Measurements from ENCODE around the gene KIF6.

The KIF6 gene

DNA sequence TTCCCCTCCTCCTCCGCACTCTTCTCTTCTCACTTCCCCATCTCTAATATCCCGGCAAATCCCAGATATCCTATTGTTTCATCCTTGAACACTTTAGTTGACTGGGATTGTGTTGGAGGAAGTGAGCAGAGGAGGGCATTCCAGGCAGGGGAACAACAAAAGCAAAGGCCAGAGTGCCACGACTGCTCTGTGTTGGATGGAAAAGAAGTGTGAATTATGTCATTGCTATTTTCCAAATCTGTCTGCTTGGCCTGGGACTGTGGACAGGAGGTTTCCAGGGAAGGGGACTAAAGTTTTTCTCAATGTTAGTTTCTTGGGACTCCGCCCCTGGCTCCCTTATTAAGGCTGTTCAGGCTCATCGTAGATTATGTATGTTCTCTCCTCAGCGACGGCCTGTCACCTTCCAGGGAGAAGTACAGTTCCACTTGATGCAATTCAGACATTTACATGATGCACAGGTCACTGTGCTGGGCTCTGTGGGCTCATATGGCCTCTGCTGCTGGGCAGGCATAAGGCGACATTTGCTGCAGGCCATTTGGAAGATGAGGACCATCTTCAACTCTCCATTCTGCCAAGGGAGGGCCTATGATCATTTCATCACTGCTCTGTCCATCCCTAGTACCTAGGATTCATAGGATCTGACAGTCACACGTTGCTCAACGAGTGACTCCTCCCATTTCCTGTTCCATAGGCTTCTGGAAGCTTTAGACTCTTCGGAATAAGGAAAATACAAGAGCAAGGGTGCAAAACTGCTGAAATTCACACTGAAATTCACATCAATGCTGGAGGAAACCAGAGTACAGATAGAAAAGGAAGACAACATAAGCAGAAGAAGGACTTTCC lies 303.6 kb downstream of the KIF6 start:
- H3K4me2 ChIP-seq (ENCODE audit: low read length): no peak overlapping the region
- H3K9me3 ChIP-seq (ENCODE audit: control insufficient read depth, low read length): no peaks in the 10 kb centered on the region
- H3K27ac ChIP-seq: peak overlapping the region; percentile 43
- no peak overlapping the region for H2AFZ ChIP-seq
- H3K9ac ChIP-seq: no peak overlapping the region
- no peak overlapping the region for H3K4me3 ChIP-seq (ENCODE audit: low read depth, low read length)
- no peaks in the 10 kb centered on the region for H3K36me3 ChIP-seq (ENCODE audit: control insufficient read depth, insufficient read depth, low read length)
- no peaks in the 10 kb centered on the region for H3K79me2 ChIP-seq
- no peak for TF ChIP-seq CTCF (IDR thresholded peaks at IDR 0.05)
- H3K4me1 ChIP-seq: no peaks in the 10 kb centered on the region
- H3K27me3 ChIP-seq (ENCODE audit: control insufficient read depth, insufficient read depth, low read length): no peaks in the 10 kb centered on the region

DNA sequence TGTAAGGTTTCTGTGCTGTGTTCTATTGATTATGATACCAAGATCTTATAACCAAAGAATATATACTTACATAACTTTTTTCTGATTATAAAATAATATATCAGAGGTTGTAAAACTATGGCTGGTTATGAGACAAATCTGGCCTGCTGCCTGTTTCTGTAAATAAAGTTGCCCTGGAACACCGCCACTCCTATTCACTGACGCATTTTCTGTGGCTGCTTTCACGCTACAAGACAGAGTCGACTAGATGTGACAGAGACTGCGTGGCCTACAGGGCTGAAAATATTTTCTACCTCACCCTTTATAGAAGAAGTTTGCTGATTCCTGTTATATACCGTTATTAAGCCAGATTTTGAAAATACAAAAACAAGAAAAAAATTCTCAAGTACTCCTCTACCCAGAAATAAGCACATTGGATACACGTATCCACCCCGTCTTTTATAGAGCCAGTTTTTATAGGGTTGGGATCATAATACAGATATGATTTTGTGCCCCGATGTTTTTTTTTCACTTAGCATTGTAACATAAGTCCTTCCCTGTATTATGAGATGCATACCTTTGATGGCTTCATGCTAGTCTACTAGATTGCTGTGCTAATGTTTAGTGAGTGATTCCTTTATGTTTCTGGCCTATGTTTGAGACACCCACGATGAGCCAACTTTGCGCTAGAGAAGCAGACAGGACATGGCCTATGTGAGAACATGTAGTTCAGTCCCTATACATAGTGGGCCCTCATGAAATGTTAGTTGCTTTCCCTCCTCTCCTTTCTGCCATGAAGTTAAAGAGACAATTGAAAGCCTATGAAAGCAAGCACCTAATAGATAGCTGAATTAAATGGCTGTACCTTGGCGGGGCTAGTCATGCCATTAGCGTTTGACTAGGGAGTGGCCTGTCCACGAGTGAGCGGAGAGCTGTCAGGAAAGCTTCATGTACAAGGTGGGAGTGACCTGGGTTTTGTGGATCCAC lies 304.6 kb downstream of the KIF6 start:
- no peak for TF ChIP-seq CTCF (IDR thresholded peaks at IDR 0.05)
- no peaks in the 10 kb centered on the region for H3K36me3 ChIP-seq (ENCODE audit: control insufficient read depth, insufficient read depth, low read length)
- H3K4me3 ChIP-seq (ENCODE audit: low read depth, low read length): no peak overlapping the region
- H3K4me2 ChIP-seq (ENCODE audit: low read length): no peak overlapping the region
- H3K4me1 ChIP-seq: no peaks in the 10 kb centered on the region
- H3K9me3 ChIP-seq (ENCODE audit: control insufficient read depth, low read length): no peaks in the 10 kb centered on the region
- H2AFZ ChIP-seq: no peak overlapping the region
- no peaks in the 10 kb centered on the region for H3K79me2 ChIP-seq
- H3K9ac ChIP-seq: no peak overlapping the region
- H3K27ac ChIP-seq: no peak overlapping the region
- no peaks in the 10 kb centered on the region for H3K27me3 ChIP-seq (ENCODE audit: control insufficient read depth, insufficient read depth, low read length)

- no peaks in the 10 kb centered on the region for H3K9me3 ChIP-seq (ENCODE audit: control insufficient read depth, low read length)
- no peak overlapping the region for H3K27ac ChIP-seq
- H3K4me2 ChIP-seq (ENCODE audit: low read length): no peak overlapping the region
- no peaks in the 10 kb centered on the region for H3K27me3 ChIP-seq (ENCODE audit: control insufficient read depth, insufficient read depth, low read length)
- no peaks in the 10 kb centered on the region for H3K79me2 ChIP-seq
- H2AFZ ChIP-seq: no peak overlapping the region
- H3K4me3 ChIP-seq (ENCODE audit: low read depth, low read length): no peak overlapping the region
- no peaks in the 10 kb centered on the region for H3K4me1 ChIP-seq
- no peak overlapping the region for H3K9ac ChIP-seq
- no peak for TF ChIP-seq CTCF (IDR thresholded peaks at IDR 0.05)
- no peaks in the 10 kb centered on the region for H3K36me3 ChIP-seq (ENCODE audit: control insufficient read depth, insufficient read depth, low read length)
Observed at GRCh38 chr6:39419607-39420006, 305.6 kb downstream of the KIF6 start.

- no peak overlapping the region for H3K4me2 ChIP-seq (ENCODE audit: low read length)
- no peak overlapping the region for H3K27ac ChIP-seq
- no peak overlapping the region for H2AFZ ChIP-seq
- no peak overlapping the region for H3K4me3 ChIP-seq (ENCODE audit: low read depth, low read length)
- no peaks in the 10 kb centered on the region for H3K79me2 ChIP-seq
- no peaks in the 10 kb centered on the region for H3K4me1 ChIP-seq
- no peaks in the 10 kb centered on the region for H3K9me3 ChIP-seq (ENCODE audit: control insufficient read depth, low read length)
- no peak overlapping the region for H3K9ac ChIP-seq
- no peak for TF ChIP-seq CTCF (IDR thresholded peaks at IDR 0.05)
- H3K36me3 ChIP-seq (ENCODE audit: control insufficient read depth, insufficient read depth, low read length): no peaks in the 10 kb centered on the region
- no peaks in the 10 kb centered on the region for H3K27me3 ChIP-seq (ENCODE audit: control insufficient read depth, insufficient read depth, low read length)
Observed at GRCh38 chr6:39417440-39417839, 307.8 kb downstream of the KIF6 start.
